Measurements from ENCODE around the gene TTC39C. TPM values are rescaled to one million over a fixed set of nuclear protein-coding genes. Genes with fewer than 3 reads are reported as not detected.
A peak's percentile ranks its signal among the peaks of the same experiment; 100 is the strongest.

Gene TTC39C
- total RNA-seq, 1 experiment from 2014 or later, result 24.0 TPM

GRCh38 chr18:24023185-24023814, 8.7 kb downstream of the TTC39C start:
- no peaks in the 10 kb centered on the region for H3K9me3 ChIP-seq (ENCODE audit: low read depth, low read length, poor library complexity, severe bottlenecking)
- no peaks in the 10 kb centered on the region for H3K27me3 ChIP-seq (replicated peaks; ENCODE audit: insufficient read depth, low read depth, low read length, poor library complexity)
- TF ChIP-seq EZH2 (IDR thresholded peaks at IDR 0.05; ENCODE audit: borderline replicate concordance, low read depth, low read length, poor library complexity, severe bottlenecking) (no peak), CTCF (conservative IDR thresholded peaks at IDR 0.05; ENCODE audit: low read depth, low read length) (peak; percentile 50)
- no peak overlapping the region for H3K27ac ChIP-seq (ENCODE audit: low read depth, low read length, poor library complexity, severe bottlenecking)
- intact Hi-C loops (cut with micrococcal nuclease; ENCODE audit: unreplicated experiment), result no loop called here
- peaks cover 21% of the 10 kb centered on the region for H3K4me1 ChIP-seq (ENCODE audit: insufficient read depth, low read length, poor library complexity, severe bottlenecking)
- DNase-seq (ENCODE audit: low spot score), result peak; percentile 44
- H3K36me3 ChIP-seq (ENCODE audit: insufficient read depth, low read length, poor library complexity, severe bottlenecking), result no peaks in the 10 kb centered on the region
- ChIA-PET CTCF (no interaction called here), POLR2A (ENCODE audit: low non-redundant PET) (no interaction called here)
- H3K4me3 ChIP-seq (ENCODE audit: low read depth, low read length, poor library complexity, severe bottlenecking), result no peak overlapping the region
- BruUV-seq (replicated peaks), result no TSS peak

GRCh38 chr18:24024425-24024824, 9.9 kb downstream of the TTC39C start:
- H3K9me3 ChIP-seq (ENCODE audit: low read depth, low read length, poor library complexity, severe bottlenecking), result no peaks in the 10 kb centered on the region
- POLR2A ChIA-PET (ENCODE audit: low non-redundant PET), result no interaction called here
- DNase-seq (ENCODE audit: low spot score), result no peak
- H3K4me3 ChIP-seq (ENCODE audit: low read depth, low read length, poor library complexity, severe bottlenecking), result no peak overlapping the region
- no peaks in the 10 kb centered on the region for H3K27me3 ChIP-seq (replicated peaks; ENCODE audit: insufficient read depth, low read depth, low read length, poor library complexity)
- BruUV-seq (replicated peaks), result no TSS peak
- H3K4me1 ChIP-seq (ENCODE audit: insufficient read depth, low read length, poor library complexity, severe bottlenecking), result peaks cover 22% of the 10 kb centered on the region
- H3K27ac ChIP-seq (ENCODE audit: low read depth, low read length, poor library complexity, severe bottlenecking), result no peak overlapping the region
- TF ChIP-seq CTCF (conservative IDR thresholded peaks at IDR 0.05; ENCODE audit: low read depth, low read length), result no peak
- TF ChIP-seq EZH2 (IDR thresholded peaks at IDR 0.05; ENCODE audit: borderline replicate concordance, low read depth, low read length, poor library complexity, severe bottlenecking), result no peak
- no peaks in the 10 kb centered on the region for H3K36me3 ChIP-seq (ENCODE audit: insufficient read depth, low read length, poor library complexity, severe bottlenecking)
- CTCF ChIA-PET, result no interaction called here
- intact Hi-C loops (cut with micrococcal nuclease; ENCODE audit: unreplicated experiment), result no loop called here

GRCh38 chr18:24026457-24026856, 11.9 kb downstream of the TTC39C start:
- DNase-seq (ENCODE audit: low spot score), result no peak
- intact Hi-C loops (cut with micrococcal nuclease; ENCODE audit: unreplicated experiment), result no loop called here
- ChIA-PET POLR2A (ENCODE audit: low non-redundant PET) (interaction anchor here (0.5 kb wide), 1 partner anchor 176 kb away, joined by 3 read pairs; no protein-coding TSS in a partner anchor), CTCF (no interaction called here)
- Histone ChIP-seq H3K27ac (ENCODE audit: low read depth, low read length, poor library complexity, severe bottlenecking) (peak overlapping the region; percentile 22), H3K36me3 (ENCODE audit: insufficient read depth, low read length, poor library complexity, severe bottlenecking) (no peaks in the 10 kb centered on the region), H3K4me1 (ENCODE audit: insufficient read depth, low read length, poor library complexity, severe bottlenecking) (peaks cover 19% of the 10 kb centered on the region), H3K4me3 (ENCODE audit: low read depth, low read length, poor library complexity, severe bottlenecking) (no peak overlapping the region), H3K27me3 (replicated peaks; ENCODE audit: insufficient read depth, low read depth, low read length, poor library complexity) (no peaks in the 10 kb centered on the region), H3K9me3 (ENCODE audit: low read depth, low read length, poor library complexity, severe bottlenecking) (no peaks in the 10 kb centered on the region)
- TF ChIP-seq CTCF (conservative IDR thresholded peaks at IDR 0.05; ENCODE audit: low read depth, low read length), result no peak
- TF ChIP-seq EZH2 (IDR thresholded peaks at IDR 0.05; ENCODE audit: borderline replicate concordance, low read depth, low read length, poor library complexity, severe bottlenecking), result no peak
- BruUV-seq (replicated peaks), result no TSS peak
